GM12878 (cell line): Measurements from ENCODE around the gene SNRNP200.

Experiments
- JUND ChIP-seq: IDR thresholded peaks from 2 replicates; pipeline ENCODE4 v1.6.1; 2012; ENCODE audit warnings: low read depth, mild to moderate bottlenecking, low read length, improper control_type of control experiment, moderate library complexity
- MYC ChIP-seq: IDR thresholded peaks from 2 replicates; pipeline ENCODE4 v1.6.1; 2011; ENCODE audit warnings: mild to moderate bottlenecking, low read length, moderate library complexity, inconsistent platforms; ENCODE audit not compliant: insufficient read depth, insufficient replicate concordance, insufficient read length, severe bottlenecking
- RAD21 ChIP-seq: IDR thresholded peaks from 2 replicates; pipeline ENCODE4 v1.6.1; 2011; ENCODE audit warnings: mild to moderate bottlenecking, low read depth, low read length, moderate library complexity; ENCODE audit not compliant: insufficient read depth
- SREBF2 ChIP-seq: IDR thresholded peaks from 2 replicates; pipeline ENCODE4 v1.6.1; 2012; ENCODE audit warnings: mild to moderate bottlenecking, low read length
- YY1 ChIP-seq: IDR thresholded peaks from 2 replicates; pipeline ENCODE4 v1.6.1; 2011; ENCODE audit warnings: low read depth, mild to moderate bottlenecking, low read length
- TF ChIP-seq, protein P1 (sequence below): fragments of 450-650 bp; IDR thresholded peaks from 2 replicates; pipeline ENCODE4 v1.6.1; 2017; ENCODE audit warnings: mild to moderate bottlenecking
- TF ChIP-seq, protein P2 (sequence below): IDR thresholded peaks from 2 replicates; pipeline ENCODE4 v1.6.1; 2012; ENCODE audit warnings: low read depth, low read length, improper control_type of control experiment
- TF ChIP-seq, protein P3 (sequence below), 3 experiments: IDR thresholded peaks in 2 of 3; conservative IDR thresholded peaks in 1 of 3; 2 replicates each; pipeline ENCODE4 v1.5.1; 2011; ENCODE audit warnings: low read depth in 3 of 3, low read length in 3 of 3, mild to moderate bottlenecking in 3 of 3, control low read depth in 2 of 3, moderate library complexity in 2 of 3, inconsistent platforms in 1 of 3, mixed read lengths in 1 of 3; ENCODE audit not compliant: control insufficient read depth in 2 of 3, insufficient read depth in 1 of 3; ENCODE audit errors: extremely low read depth in 1 of 3

DNA sequence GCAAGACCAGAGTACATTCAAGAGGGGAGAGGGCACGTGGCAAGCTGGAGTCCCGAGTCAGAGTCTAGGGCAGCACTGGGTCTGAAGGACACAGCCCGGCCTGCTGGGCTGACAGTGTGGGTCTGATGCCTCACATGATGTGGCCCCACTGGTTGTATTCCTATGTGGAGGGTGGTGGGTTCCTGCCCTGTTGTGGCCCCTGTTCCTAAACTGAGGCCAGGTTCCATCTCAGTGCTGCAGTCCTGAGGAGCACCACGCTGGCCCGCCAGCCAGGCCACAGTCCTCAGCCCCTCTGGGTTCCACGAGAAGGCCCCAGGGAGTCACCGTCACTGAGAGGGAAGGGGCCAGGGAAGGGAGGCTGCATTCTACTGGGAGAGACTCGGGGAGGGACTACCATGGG is 52.8 kb downstream of the SNRNP200 start:
- TF ChIP-seq MYC, result no peak
- TF ChIP-seq, protein P1, sequence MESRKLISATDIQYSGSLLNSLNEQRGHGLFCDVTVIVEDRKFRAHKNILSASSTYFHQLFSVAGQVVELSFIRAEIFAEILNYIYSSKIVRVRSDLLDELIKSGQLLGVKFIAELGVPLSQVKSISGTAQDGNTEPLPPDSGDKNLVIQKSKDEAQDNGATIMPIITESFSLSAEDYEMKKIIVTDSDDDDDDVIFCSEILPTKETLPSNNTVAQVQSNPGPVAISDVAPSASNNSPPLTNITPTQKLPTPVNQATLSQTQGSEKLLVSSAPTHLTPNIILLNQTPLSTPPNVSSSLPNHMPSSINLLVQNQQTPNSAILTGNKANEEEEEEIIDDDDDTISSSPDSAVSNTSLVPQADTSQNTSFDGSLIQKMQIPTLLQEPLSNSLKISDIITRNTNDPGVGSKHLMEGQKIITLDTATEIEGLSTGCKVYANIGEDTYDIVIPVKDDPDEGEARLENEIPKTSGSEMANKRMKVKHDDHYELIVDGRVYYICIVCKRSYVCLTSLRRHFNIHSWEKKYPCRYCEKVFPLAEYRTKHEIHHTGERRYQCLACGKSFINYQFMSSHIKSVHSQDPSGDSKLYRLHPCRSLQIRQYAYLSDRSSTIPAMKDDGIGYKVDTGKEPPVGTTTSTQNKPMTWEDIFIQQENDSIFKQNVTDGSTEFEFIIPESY, result no peak
- TF ChIP-seq, protein P2, sequence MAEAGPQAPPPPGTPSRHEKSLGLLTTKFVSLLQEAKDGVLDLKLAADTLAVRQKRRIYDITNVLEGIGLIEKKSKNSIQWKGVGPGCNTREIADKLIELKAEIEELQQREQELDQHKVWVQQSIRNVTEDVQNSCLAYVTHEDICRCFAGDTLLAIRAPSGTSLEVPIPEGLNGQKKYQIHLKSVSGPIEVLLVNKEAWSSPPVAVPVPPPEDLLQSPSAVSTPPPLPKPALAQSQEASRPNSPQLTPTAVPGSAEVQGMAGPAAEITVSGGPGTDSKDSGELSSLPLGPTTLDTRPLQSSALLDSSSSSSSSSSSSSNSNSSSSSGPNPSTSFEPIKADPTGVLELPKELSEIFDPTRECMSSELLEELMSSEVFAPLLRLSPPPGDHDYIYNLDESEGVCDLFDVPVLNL, result no peak
- TF ChIP-seq YY1, result no peak
- no peak for TF ChIP-seq JUND
- TF ChIP-seq, protein P3, sequence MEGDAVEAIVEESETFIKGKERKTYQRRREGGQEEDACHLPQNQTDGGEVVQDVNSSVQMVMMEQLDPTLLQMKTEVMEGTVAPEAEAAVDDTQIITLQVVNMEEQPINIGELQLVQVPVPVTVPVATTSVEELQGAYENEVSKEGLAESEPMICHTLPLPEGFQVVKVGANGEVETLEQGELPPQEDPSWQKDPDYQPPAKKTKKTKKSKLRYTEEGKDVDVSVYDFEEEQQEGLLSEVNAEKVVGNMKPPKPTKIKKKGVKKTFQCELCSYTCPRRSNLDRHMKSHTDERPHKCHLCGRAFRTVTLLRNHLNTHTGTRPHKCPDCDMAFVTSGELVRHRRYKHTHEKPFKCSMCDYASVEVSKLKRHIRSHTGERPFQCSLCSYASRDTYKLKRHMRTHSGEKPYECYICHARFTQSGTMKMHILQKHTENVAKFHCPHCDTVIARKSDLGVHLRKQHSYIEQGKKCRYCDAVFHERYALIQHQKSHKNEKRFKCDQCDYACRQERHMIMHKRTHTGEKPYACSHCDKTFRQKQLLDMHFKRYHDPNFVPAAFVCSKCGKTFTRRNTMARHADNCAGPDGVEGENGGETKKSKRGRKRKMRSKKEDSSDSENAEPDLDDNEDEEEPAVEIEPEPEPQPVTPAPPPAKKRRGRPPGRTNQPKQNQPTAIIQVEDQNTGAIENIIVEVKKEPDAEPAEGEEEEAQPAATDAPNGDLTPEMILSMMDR (IDR thresholded peaks at IDR 0.05 in 2 of 3, conservative IDR thresholded peaks at IDR 0.05 in 1 of 3; ENCODE audit: control insufficient read depth in 2 of 3, extremely low read depth in 1 of 3, insufficient read depth in 1 of 3, low read depth in 3 of 3, low read length in 3 of 3), result no peak
- TF ChIP-seq SREBF2, result no peak
- no peak for TF ChIP-seq RAD21
